Renal cortex interstitium (tissue), 15 donors: ENCODE data around the gene ATP2C1. TPM values are rescaled to one million over a fixed set of nuclear protein-coding genes. Genes with fewer than 3 reads are reported as not detected.
A peak's percentile ranks its signal among the peaks of the same experiment; 100 is the strongest.
"Not testable (repeated sequence)": the region's sequence is repeated elsewhere in the genome, so short reads cannot be mapped to it uniquely, and the experiment has no call there.

Experiments used
- DNase-seq, 11 donors: peaks; one replicate each; pipeline ENCODE4 v3.0.0-alpha.2; 2013; ENCODE audit warnings: low read depth in 9 of 11, low spot score in 4 of 11; ENCODE audit errors: extremely low read depth in 1 of 11
- long read RNA-seq, 16 experiments: transcript quantifications; one replicate each; lab custom pipeline, GENCODE V29; 2026
- polyA plus RNA-seq, 3 donors: library from polyadenylated mRNA; unstranded; fragments of 120-200 nt; gene quantifications; one replicate each; pipeline ENCODE4 v1.2.1, GENCODE V29; 2013; ENCODE audit not compliant: insufficient read length in 3 of 3

ATP2C1 gene, protein sequence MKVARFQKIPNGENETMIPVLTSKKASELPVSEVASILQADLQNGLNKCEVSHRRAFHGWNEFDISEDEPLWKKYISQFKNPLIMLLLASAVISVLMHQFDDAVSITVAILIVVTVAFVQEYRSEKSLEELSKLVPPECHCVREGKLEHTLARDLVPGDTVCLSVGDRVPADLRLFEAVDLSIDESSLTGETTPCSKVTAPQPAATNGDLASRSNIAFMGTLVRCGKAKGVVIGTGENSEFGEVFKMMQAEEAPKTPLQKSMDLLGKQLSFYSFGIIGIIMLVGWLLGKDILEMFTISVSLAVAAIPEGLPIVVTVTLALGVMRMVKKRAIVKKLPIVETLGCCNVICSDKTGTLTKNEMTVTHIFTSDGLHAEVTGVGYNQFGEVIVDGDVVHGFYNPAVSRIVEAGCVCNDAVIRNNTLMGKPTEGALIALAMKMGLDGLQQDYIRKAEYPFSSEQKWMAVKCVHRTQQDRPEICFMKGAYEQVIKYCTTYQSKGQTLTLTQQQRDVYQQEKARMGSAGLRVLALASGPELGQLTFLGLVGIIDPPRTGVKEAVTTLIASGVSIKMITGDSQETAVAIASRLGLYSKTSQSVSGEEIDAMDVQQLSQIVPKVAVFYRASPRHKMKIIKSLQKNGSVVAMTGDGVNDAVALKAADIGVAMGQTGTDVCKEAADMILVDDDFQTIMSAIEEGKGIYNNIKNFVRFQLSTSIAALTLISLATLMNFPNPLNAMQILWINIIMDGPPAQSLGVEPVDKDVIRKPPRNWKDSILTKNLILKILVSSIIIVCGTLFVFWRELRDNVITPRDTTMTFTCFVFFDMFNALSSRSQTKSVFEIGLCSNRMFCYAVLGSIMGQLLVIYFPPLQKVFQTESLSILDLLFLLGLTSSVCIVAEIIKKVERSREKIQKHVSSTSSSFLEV
- 100 to 1,000 TPM; 129 to 148 (median 132) TPM for polyA plus RNA-seq
- long read RNA-seq, donor 1, full-length matches to known transcripts = 4 of 29 reads
- long read RNA-seq, donor 1, partial matches to known transcripts = 25 of 29 reads
- long read RNA-seq, donor 1, other reads (novel, unspliced or antisense) = 0 of 29 reads
- long read RNA-seq, donor 2, full-length matches to known transcripts = 6 of 11 reads
- long read RNA-seq, donor 2, partial matches to known transcripts = 5 of 11 reads
- long read RNA-seq, donor 2, other reads (novel, unspliced or antisense) = 0 of 11 reads
- long read RNA-seq, donor 3, full-length matches to known transcripts = 11 of 38 reads
- long read RNA-seq, donor 3, partial matches to known transcripts = 27 of 38 reads
- long read RNA-seq, donor 3, other reads (novel, unspliced or antisense) = 0 of 38 reads
- long read RNA-seq, donor 4, full-length matches to known transcripts = 8 of 31 reads
- long read RNA-seq, donor 4, partial matches to known transcripts = 5 of 31 reads
- long read RNA-seq, donor 4, other reads (novel, unspliced or antisense) = 18 of 31 reads
- long read RNA-seq, donor 5 = 0 reads
- long read RNA-seq, donor 6, full-length matches to known transcripts = 6 of 17 reads
- long read RNA-seq, donor 6, partial matches to known transcripts = 11 of 17 reads
- long read RNA-seq, donor 6, other reads (novel, unspliced or antisense) = 0 of 17 reads
- long read RNA-seq, donor 7, full-length matches to known transcripts = 10 of 36 reads
- long read RNA-seq, donor 7, partial matches to known transcripts = 10 of 36 reads
- long read RNA-seq, donor 7, other reads (novel, unspliced or antisense) = 16 of 36 reads
- long read RNA-seq, donor 8, full-length matches to known transcripts = 9 of 23 reads
- long read RNA-seq, donor 8, partial matches to known transcripts = 6 of 23 reads
- long read RNA-seq, donor 8, other reads (novel, unspliced or antisense) = 8 of 23 reads
- long read RNA-seq, donor 9, full-length matches to known transcripts = 5 of 16 reads
- long read RNA-seq, donor 9, partial matches to known transcripts = 6 of 16 reads
- long read RNA-seq, donor 9, other reads (novel, unspliced or antisense) = 5 of 16 reads
- long read RNA-seq, donor 10, full-length matches to known transcripts = 3 of 3 reads
- long read RNA-seq, donor 10, partial matches to known transcripts = 0 of 3 reads
- long read RNA-seq, donor 10, other reads (novel, unspliced or antisense) = 0 of 3 reads
- long read RNA-seq, donor 11, full-length matches to known transcripts = 7 of 28 reads
- long read RNA-seq, donor 11, partial matches to known transcripts = 21 of 28 reads
- long read RNA-seq, donor 11, other reads (novel, unspliced or antisense) = 0 of 28 reads
- long read RNA-seq, donor 12, full-length matches to known transcripts = 2 of 2 reads
- long read RNA-seq, donor 12, partial matches to known transcripts = 0 of 2 reads
- long read RNA-seq, donor 12, other reads (novel, unspliced or antisense) = 0 of 2 reads
- long read RNA-seq, donor 13, full-length matches to known transcripts = 22 of 28 reads
- long read RNA-seq, donor 13, partial matches to known transcripts = 6 of 28 reads
- long read RNA-seq, donor 13, other reads (novel, unspliced or antisense) = 0 of 28 reads
- long read RNA-seq, donor 14, full-length matches to known transcripts = 12 of 17 reads
- long read RNA-seq, donor 14, partial matches to known transcripts = 5 of 17 reads
- long read RNA-seq, donor 14, other reads (novel, unspliced or antisense) = 0 of 17 reads
- long read RNA-seq, donor 15, full-length matches to known transcripts = 4 of 4 reads
- long read RNA-seq, donor 15, partial matches to known transcripts = 0 of 4 reads
- long read RNA-seq, donor 15, other reads (novel, unspliced or antisense) = 0 of 4 reads
- long read RNA-seq, donor 16, full-length matches to known transcripts = 19 of 65 reads
- long read RNA-seq, donor 16, partial matches to known transcripts = 46 of 65 reads
- long read RNA-seq, donor 16, other reads (novel, unspliced or antisense) = 0 of 65 reads

DNA sequence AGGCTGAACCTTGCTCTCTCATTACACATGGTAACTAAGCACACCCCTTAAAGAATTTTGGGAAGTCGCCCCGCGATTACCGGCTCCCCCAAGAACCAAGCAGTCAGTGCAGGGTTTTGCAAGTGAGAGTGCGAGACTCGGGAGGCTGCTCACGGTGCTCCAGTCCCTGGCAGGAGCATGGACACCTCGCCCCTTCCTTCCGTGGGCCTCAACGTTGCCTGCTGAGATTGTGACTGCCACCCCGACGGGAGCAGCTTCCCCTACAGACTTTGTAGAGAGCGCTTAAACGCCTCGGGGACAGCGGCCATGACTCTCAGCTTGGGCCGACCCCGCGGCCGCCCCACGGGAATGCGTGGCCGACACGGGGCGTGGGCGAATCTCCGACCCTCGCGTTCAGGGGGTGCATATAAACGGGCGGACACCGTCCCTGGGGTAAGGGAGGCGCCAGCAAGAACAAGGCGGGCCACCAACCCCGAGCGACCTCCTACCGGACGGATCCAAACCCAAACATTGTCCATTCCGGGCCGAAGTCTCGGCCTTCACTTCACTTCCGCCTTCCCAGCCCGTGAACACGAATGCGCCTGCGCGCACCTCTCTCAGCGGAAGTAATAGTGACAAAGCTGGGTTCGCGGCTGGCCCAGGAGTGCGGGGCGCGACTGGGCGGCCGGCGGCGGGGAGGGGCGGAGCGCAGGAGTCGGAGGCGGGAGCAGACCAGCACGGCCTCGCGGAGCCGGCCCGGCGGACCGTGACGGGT is at the start of gene ATP2C1:
TSS of gene ATP2C1 (plus strand) at position 709 of the 754 bp plus-strand sequence. CDS start 686 bp downstream, outside the sequence.
- peak; percentile 88 to 96 (median 93) for DNase-seq

DNA sequence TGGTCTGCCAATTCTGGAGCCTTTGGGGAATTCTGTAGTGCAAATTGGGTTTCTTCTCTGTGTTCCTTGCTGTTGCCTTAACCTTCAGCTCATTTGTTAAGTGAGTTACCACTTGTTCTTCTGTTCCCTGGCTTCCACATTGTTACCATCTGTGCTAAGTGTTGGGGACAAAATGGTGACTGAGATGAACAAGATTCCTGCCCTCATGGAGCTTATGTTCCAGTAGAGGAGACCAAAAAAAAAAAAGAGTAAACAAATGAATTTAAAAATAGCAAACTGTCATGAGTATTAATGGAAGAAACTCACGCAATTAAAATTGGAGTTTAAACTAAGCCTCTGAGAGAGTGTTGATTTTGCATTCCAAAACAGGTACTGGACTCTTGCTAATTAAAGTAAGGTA is 49.4 kb upstream of the ATP2C1 start:
- DNase-seq = no peak

DNA sequence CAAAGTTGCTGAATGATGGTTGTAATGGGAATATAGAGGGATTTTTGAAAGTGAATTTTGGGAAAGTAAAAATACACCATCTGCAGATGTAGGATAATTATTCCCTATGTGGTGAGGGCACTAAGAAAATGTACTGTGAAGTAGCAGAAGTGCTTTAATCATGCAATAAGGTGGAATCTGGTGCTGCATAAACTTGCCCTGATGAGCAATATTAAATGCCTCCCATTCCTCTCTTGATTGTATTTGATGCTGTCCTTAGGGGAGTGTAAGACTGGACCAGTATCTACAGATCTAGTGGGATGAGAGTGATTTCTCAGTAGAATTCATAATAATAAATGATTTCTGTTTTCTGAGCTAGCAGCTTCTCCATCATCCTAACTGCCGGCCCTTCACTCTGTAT is 47.7 kb upstream of the ATP2C1 start:
- DNase-seq = no peak

DNA sequence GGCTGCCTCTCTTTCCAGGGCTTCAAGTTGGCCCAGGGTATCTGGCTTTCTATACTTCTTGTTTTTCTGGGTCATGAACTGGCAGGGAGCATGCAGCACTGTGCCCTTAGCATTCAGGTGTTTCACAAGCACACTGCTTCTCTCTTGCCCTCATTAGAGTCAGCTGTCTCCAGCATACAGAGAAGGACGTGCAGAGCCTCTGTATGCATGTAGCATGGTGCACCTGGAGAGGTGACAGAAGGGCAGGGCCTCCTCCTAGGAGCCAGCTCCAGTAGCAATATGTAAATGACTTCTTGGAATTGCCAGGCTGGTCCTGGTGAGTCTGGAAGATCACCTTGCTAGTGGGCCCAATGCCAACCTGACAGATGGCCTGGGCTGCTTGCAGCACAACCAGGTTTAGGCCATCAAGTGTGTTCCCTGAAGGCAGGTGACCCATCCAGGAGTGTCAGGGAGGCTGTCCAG is 44.8 kb upstream of the ATP2C1 start:
- DNase-seq = no peak

DNA sequence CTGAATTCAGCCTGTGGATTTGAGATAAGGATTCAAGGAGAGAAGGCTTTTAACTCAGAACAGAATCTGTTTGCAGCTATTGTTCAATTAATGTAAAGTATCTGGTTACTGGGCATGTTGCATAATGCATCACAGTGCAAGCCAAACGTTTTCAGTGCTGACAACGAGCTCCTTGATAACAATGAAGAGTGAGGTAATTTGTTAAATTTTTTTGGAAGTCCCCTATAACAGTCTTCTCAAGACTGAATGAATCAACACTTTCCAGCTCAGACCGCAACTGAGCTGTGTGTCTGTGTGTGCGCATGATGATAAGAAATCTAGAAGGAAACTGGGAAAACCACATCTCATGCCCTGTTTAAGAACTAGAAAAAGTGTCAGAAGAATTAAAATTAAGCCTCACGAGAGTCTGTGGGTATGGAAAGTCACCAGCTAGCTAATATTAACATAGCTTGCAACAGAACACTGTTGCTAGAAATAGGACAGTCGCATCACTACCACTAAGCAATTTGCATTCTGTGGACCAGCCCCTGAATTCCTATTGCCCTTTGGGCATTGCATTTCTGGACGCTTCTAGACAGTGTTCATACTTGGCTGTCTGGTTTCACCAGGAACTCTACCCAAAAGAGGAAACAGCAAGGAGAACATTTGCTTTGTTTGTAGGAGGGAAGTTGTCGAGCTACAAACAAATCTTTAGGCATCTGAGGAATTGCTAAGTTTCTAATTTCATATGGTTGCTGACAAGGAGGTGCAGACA is 43.7 kb upstream of the ATP2C1 start:
- DNase-seq = no peak

DNA sequence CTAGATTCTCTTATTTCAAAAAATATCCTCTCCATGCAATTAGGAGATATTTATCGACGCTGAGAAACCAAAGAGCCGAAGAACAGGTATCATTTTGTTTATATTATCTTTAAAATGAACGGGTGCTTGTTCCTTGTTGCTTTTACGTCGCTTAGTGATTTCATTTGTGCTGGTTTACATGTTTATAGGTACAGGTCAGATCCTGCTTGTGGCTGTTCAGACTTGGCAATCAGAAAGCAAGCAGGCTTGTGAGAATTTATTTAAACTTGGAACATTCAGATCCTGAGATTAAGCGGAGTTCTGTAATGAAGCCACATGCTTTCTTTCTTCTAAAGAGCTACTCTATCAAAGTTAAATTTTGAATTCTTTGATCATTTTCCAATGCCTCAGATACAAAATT is 43.0 kb upstream of the ATP2C1 start:
- DNase-seq = no peak

DNA sequence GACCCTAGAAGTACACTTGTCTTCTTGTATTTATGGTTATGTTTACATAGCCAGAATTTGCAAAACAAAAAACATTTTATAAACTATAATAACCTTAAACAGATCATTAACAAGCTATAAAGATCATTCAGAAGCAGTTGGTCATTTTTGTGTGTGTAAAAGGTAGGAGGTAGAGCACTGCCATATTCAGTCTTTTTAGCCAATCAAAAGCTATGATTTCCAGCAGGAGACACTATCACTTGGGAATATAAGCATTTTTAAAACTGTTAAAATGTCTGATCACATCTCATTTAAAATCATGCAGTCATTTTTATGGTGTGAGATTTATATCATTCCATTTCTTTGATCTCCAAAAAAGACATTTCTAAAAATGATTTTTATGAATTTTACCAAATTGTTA is 42.6 kb upstream of the ATP2C1 start:
- DNase-seq = no peak

DNA sequence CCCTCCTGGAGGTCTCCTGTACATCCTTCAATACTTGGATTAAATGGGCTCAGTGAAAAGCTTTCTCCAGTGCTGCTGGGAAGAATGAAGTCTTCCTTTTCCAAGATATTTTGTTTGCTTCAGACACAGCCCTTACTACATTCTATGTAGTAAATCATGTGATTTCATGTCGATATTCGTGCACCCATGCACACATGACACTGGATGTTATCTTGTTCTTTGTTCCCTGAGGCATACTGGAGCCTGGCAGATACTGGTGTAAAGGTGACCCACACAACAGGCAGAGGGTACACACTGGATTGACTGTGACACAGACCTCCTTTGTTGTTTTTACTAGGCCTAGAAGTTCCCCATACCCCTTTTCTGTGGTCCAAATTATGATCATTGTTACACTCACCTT is 40.3 kb upstream of the ATP2C1 start:
- DNase-seq = no peak

DNA sequence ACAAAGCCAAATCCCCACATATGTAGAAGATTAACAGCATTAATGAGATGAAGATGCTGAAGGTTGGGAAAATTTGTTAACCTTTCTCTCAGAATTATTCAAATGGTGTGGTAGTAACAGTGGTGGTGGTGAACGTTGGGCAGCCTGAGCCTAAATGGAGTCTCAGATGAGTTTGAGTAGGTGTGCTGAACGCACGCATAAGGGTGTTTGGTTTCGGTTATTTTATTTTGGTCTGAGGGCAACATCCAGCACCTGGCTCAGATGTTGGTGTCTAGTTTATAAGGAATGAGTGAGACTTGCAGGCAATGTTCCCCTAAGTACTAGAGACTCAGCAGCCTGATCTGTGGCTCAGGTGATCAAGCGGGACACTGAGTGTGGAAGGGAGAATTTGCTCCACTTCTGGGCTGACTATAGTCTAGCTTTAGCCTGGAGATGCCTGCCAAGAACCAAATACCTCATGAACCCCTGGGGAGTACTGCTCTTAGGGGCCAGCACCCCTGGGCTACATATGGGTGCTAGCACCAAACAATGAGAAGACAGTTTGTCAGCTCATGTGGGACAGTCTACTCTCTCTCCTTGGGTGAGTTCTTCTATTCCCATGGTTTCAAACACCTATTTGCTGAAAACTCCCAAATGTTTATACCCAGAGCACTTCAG is 39.5 kb upstream of the ATP2C1 start:
- DNase-seq = no peak

DNA sequence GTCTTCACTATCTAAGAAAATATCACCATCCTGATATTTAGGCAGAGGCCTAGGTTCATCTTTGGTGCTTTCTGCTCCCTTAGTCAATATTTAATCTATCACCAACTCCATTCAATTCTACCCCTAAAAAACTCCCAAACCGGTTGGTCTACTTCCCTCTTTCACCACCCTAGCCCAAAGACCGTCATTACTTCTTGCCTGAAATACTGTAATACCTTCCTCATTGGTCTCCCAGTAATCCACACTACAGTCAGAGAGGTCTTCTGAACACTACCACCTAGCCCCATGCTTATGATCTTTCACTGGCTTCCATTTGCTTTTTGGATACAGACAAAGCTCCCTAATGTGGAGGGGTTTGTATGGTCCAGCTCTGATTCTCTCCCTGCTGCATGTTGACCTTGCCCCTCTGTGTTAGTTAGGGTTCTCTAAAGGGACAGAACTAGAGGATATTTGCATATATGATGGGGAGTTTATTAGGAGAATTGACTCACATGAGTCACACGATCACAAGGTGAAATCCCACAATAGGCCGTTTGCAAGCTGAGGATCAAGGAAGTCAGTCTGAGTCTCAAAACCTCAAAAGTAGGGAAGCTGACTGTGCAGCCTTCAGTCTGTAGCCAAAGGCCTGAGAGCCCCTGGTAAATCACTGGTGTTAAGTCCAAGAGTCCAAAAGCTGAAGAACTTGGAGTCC is 36.4 kb upstream of the ATP2C1 start:
- no peak for DNase-seq

DNA sequence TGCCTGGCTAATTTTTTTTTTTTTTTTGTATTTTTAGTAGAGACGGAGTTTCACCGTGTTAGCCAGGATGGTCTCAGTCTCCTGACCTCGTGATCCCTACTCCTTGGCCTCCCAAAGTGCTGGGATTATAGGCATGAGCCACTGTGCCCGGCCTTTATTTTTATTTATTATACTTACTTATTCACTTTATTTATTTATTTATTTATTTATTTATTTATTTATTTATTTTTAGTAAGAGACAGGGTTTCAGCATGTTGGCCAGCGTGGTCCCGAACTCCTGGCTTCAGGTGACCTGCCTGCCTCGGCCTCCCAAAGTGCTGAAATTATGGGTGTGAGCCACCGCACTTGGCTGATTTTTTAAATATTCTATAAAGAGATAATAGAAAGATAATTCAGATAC is 31.8 kb upstream of the ATP2C1 start:
- not testable (repeated sequence) for DNase-seq

DNA sequence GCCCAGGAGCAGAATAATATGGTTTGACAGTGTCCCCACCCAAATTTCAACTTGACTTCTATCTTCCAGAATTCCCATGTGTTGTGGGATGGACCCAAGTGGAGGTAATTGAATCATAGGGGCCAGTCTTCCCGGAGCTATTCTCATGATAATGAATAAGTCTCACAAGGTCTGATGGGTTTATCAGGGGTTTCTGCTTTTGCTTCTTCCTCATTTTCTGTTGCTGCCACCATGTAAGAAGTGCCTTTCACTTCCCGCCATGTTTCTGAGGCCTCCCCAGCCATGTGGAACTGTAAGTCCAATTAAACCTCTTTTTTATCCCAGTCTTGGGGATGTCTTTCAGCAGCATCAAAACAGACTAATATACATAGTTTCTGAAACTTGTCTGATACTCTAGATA is 28.4 kb upstream of the ATP2C1 start:
- DNase-seq = no peak

DNA sequence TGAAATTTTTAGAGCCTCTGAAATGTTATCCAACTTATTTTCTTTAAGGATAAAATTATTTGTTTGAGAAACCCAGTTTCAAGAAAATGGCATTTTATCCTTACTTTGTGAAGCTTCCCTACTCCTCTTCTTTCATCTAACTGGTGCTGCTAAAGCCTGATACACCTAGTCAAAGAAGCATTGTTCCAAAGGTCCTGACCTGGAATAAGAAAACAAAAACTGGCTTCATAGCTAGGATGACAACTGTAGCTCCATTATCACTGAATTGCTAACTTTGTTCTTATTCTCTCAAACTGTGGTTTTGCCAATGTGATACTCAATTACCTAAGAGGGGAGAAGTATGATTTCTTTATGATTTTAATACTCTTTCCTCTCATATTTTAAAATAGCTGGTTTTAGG is 27.6 kb upstream of the ATP2C1 start:
- no peak for DNase-seq
